HG03175 (cell line): ENCODE results near the gene CRYGN.

Source experiments
- ATAC-seq: cut with Tn5 transposase; IDR thresholded peaks from one replicate; pipeline ENCODE4 v1.9.1; 2021; ENCODE audit warnings: mild to moderate bottlenecking, moderate library complexity; ENCODE audit not compliant: unreplicated experiment

CRYGN gene

DNA sequence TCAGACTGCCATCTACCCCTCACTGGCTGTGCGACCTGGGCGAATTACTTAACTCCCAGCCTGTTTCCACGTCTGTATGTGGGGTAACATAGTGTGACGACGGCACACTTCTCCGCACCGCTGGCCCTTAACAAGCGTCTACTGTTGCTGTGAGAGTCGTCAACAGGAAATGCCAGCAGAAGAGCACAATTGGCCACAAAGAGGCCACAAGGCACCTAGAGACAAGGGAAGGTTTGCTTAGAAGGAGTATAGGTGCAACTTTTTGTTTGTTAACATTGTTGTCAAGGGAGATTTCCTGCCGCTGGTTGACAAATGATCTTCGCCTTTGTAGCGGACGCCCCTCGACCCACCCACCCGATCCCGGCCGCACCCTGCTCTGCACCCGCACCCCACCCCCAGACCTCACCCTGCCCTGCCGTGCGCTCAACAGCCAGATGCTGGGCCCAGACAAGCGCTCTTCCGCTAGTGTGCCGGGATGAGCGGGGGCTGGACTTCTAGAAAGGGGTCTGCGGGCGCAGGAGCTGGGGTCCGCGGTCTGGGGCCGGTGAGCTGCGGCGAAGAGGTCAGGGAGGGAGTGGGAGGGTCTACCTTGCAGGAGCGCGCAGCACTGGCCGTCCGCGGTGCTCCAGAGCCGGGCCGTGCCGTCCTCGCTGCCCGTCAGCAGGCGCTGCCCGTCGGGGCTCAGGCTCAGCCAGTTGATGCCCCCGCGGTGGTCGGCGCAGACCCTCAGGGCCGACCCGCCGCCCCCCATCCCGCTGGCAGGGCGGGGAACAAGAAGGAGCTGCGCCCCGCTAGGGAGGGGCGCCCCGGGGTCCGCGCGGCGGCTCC is 30.9 kb downstream of the CRYGN start:
- ATAC-seq, result peak; percentile 76

DNA sequence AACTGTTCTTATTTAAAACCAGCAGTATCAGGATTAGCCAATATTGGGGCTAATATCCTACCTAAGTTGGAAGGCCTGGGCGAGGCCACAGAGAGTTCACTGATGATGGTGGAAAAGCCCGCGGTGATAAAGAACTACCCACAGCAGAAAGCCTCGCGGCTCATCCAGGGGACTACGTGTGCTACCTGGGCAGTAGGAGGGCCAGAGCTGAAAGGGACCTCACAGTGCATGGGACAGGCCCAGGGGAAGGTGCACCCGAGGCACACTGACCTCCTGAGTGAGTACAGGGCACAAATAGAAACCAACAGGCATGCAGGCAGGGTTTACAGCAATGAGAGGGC is 31.5 kb downstream of the CRYGN start:
- no peak for ATAC-seq

DNA sequence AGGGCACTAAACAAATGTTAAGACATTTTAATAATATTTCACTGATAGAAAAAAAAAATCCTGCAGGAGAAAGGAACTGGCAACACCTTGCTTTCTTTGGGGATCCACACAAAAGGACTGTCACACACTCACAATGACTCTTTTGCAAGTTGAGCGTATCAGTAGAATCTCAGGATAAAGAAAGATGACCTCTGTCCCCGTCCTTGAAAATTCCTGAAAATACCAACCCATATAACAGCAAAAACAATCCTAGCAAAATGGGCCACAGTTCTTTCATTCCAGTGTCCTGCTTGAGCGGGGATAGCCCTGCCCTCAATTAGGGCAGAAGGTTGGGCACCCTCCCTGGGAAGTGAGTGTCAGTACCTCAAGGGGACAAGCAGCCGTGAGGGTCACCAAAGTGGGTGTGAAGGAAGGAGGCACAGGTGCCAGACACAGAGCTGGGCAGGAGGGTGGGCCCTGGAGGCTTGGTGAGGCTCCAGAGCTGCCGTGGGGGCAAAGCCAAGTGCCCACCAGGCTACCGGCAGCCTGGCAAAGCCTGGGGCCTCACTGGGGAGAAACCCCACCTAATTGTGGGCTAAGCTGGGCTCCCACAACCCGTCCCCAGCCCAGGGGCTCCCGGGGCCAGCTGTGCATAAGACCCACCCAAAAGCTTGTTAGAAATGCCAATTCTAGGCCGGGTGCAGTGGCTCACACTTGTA is 32.9 kb downstream of the CRYGN start:
- ATAC-seq, result no peak

DNA sequence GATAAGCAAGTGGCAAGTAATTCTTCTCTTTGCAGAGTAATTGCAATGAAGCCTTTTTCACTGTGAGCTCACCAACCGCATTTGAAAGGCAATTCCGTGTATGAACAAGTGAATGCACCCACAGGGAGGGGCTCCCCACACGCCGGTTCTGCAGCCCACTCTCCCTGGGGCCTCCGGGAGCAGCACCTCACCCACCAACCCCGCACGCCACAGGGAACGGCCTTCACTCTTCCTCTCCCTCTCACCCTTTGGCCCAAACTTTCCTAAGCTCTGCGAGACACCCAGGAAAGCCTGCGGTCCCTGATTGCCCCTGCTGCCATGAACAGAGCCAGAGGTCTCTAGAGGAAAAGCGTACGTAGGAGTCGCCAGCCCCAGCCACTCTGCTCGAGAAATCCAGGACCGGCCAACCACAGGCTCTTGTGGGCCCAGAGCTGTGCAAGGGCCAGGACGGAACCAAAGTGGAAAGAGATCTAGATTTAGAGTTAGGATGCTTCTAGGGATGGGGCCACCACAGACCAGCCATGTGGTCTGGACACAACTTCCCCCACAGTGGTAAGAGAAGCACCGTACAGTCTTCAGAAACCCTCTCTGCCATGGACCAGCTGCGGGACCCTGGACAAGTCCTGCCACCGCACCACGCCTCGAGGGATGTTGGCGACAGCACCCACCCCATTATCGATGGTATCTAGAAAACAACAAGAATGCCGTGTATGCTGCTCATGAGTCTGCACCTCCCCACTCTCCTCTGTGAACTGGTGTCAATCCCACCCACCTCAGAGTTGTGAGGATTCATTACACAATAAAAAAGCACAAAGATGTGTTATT is 33.7 kb downstream of the CRYGN start:
- no peak for ATAC-seq

DNA sequence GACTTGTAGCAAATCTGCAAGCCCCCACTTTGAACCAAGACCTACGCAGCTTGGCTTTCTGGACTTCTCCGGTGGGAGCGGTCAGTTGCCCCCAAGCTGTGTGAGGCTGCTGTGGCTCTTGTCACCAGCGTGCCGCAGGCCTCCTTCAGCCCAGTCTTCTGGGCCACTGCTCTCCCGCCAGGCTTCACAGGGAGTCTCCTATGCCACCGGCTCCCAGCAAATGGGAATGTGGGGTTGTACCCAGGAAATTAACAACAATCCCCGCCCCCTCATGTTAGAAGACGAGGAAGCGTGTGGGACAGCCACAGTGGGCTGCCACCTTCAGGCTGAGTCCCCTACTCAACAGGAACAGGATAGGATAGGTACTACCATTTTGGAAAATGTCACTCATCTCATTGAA is 34.4 kb downstream of the CRYGN start:
- no peak for ATAC-seq

DNA sequence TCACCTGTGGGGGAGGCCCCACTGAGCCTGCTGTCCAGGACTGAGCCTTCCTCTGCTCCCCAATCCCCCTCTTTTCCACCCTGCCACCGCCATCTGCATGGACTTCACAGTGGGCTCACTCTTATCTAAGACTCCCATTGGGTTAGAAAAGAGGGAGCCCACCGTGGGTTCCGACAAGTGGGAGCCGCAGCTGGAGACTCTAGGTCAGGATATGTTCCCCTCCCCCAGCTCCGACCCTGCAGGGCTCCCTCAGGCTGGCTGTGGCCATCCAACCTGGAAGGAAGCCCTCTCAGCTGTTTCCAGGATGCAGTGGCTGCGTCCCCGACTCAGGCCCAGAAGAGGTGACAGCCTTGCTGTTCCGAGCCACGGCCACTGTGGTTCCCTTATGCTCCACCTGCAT is 34.9 kb downstream of the CRYGN start:
- no peak for ATAC-seq

DNA sequence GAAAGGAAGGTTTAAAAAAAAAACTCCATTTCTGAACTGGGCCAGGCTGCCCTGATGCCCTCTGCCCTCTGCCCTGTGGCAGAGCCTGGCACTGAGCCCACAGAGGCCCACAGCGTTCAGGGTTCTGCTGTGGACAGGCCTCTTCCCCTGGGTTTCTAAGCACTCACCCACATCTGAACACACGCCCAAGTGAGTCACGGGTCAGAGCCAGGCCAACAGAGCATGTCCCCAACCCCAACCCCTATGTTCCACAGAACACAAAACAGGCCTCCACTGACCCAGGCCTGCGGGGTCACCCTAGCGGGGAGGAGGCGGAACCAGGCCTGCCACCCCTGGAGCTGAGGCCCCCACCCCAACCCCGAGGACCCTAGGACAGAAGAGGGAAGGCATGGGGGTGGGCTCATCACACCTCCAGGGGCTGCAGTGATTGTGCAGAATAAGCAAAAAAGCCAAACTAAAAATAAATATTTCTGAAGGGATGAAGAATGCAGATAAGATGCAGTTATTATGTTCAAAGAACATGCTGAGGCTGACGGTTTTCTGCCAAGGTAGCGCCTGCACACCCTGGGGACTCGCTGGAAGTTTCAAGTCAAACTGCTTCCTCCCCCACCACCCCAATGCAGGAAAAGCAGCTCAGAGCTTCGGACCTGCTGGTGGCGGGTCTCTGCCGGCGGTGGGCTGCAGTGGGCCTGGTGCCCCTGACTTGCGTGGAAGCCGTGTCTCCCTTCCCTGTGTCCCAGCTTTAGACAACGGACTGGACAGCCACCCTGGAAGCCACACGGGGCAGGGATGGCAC is 35.5 kb downstream of the CRYGN start:
- no peak for ATAC-seq

DNA sequence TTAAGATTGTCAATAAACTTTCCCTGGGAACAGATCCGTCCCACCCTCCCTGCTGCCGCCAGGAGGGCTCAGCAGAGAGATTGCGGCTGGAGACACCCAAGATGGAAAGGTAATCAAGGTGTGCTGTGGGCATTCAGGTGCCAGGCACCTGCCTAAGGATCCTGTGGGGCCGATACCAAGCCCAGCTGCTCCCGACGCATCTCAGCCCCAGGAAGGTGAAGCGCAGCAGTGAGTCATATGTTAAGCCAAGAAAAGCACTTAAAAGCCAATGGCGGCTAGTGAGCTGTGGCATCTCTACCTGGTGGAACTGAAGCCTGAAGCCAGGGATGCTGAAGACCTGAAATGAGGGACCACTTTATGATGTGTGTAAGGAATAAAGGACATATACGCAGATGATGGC is 36.2 kb downstream of the CRYGN start:
- no peak for ATAC-seq

DNA sequence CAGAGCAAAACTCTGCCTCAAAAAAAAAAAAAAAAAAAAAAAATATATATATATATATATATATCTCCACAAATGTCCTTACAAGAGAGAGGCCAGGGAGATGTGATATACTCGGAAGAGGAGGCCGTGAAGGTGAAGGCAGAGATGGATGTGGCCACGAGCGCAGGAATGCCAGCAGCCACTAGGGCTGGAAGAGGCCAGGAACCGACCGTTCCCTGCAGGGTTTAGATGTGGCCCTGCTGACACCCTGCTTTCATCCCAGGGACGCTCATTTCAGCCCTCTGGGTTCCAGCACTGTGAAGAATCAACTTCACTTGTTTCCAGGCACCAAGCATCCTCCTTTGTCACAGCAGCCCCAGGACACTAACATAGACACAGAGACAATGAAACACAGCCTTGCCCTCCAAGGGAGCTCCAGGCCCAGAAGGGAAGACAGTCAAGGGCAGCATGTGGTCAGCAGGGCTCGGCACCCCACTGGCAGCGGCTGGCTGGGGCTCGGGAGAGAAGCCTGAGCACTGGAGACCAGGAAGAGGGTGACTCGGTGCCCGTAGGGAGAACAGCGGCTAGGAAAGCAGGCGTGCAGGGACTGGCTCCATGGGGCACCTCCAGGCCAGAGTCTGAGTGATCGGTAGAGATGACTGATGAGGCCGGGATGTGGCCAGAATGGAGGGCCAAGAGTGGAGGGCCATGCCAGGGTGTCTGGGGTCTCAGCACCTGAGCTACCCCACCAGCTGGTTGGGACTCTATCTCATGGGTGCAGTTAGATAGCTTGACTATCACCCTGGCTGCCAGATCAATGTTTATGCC is 37.7 kb downstream of the CRYGN start:
- no peak for ATAC-seq

DNA sequence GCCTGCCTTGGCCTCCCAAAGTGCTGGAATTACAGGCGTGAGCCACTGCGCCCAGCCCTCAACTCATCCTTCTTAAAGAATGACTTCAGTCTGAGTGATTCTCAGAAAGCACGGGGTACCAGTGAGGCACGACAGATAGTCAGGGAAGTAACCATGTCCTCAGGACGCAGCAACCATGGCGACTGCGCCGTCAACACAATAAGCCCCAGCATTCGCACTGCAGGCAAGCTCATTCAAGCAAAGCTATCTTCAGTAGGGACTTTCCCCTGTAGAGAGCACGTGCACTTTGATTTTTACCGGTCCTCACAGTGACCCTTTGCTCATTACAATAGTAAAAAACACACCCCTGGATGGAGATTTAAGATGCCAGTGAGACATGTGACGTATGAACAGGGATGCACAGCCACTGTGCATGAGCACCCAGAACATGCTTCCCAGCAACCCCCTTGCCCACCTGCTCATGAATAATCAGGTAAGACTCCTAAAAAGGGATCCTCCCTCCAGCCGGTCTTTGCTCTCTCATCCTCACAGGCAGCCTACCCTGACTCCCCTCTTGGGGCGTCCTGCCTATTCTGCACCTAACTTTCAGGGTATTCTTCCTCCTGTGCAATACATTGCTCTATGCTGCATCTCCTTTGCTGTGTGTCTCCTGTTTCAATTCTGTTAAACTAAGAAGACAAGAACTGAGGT is 39.2 kb downstream of the CRYGN start:
- ATAC-seq, result peak; percentile 79

DNA sequence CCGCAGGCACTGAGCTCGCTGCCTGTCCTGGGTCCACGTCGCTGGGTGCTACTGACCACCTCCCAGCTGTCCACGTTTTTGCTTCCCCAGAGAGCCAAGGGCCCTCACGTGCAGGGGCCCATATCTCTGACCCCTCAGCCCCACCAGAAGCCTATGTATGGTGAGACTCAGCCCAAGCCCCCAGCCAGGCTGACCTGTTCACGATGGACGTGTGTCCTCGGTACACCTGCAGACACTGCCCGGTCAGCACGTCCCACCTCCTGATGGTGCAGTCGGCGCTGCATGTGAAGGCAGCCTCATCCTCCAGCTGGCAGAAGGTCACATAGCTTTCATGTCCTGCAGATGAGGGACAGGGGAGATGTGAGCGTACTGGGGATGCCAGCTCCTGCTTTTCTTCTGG is 40.0 kb downstream of the CRYGN start:
- no peak for ATAC-seq

DNA sequence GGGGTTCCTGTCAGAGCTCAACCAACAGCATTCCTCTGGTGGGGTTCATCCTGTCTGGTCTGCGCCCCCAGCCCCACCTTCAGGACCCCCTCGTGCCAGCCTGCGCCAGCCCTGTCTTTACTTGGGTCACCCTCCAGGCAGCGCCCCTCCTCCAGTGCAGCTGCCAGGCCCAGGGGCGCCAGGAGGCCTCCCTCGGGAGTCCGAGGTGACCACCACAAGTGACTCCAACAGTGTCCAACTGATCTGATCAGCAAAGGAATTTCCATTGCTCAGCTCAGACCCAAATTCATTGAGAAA is 40.7 kb downstream of the CRYGN start:
- no peak for ATAC-seq

DNA sequence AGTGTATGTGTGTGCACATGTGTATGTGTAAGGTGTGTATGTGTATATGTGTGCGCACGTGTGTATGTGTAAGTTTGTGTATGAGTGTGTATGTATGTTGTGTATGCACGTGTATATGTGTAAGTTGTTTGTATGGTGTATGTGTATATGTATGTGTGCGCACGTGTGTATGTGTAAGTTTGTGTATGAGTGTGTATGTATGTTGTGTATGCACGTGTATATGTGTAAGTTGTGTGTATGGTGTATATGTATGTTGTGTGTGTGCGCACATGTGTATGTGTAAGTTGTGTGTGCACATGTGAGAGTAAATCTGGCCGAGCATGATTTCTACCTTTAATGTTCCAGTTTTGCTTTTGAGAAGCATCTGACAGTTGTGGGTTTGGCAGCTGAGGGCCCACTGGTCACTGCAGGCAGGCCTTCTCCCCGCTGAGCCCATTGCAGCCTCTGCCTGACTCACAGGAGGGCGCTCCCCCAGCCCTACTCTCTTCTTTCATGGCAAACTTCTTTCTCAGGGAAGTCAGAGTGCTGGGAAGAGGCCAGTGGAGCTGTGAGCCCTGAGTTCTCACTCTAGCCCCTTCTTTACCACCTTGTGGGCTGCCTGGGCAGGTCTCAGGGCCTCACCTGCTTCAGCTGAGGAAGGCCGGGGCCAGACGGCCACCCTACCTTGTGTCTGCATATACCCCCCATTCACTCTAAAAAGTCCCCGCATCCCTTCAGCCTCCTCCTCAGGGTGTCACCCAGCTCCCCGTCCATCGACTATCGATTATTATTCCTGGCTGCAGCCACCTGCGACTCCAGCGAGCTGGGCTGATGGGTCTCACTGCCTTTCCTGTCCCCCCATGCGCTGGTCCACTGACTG is 41.3 kb downstream of the CRYGN start:
- ATAC-seq, result no peak

DNA sequence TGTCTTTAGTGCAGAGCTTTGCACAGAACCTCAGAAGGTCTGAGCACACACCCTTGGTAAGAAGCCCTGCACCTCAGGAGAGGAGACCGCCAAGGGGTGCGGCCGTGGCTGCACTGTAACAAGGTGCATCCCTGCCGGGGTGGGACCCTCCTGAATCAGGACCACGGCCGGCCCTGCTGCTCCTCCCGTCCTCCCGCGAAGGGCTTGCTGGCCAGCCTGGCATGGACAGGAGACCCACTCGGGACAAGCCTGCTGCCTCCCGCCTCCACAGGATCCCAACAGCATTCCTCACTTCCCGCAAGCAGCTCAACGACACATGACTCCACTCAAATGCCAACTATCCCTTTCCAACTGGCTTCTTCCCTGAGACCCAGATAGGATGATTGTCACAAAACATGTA is 42.9 kb downstream of the CRYGN start:
- ATAC-seq, result no peak

DNA sequence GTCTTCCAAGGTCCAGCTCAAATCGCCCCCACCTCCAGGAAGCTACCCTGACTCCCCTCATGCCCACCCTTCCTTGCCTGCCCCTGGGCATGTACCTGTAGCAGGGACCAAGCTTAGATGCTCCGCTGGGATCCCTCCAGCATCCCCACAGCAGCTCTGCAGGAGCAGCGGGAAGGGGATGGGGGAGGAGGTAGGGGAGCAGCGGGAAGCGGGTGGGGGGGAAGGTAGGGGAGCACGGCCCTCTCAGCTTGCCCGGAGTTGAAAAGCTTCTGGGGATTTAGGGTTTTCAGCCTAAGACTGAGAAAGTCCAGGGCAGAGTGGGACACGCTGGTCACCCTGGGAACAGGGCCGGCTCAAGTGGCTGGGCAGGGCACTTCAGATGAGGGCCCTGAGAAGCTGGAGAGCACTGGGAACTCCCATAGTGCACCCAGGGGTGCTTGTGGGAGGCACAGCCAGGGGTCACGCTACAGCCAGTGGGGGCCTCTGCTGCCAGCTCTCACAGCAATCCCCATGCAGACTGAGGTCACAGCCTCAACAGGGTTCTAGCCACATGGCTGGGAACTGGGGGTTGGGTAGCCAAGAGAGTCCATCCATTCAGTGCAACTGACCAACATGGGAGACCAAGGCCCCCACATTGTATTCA is 43.5 kb downstream of the CRYGN start:
- no peak for ATAC-seq

DNA sequence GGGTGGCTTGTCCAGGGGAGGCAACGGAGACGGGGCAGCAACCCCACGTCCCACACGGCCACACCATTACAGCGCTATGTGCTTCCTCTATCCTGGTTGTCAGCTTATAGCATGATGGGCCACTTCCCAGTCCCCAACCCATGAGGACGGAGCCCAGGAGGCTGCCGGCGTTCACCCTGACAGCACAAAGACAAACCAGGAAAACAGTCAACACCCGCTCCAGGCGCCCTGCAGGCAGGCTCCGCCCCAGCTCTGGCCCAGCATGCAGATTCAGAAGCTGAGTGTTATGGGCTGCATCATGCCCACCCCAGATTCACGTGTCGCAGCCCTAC is 44.9 kb downstream of the CRYGN start:
- ATAC-seq, result no peak

DNA sequence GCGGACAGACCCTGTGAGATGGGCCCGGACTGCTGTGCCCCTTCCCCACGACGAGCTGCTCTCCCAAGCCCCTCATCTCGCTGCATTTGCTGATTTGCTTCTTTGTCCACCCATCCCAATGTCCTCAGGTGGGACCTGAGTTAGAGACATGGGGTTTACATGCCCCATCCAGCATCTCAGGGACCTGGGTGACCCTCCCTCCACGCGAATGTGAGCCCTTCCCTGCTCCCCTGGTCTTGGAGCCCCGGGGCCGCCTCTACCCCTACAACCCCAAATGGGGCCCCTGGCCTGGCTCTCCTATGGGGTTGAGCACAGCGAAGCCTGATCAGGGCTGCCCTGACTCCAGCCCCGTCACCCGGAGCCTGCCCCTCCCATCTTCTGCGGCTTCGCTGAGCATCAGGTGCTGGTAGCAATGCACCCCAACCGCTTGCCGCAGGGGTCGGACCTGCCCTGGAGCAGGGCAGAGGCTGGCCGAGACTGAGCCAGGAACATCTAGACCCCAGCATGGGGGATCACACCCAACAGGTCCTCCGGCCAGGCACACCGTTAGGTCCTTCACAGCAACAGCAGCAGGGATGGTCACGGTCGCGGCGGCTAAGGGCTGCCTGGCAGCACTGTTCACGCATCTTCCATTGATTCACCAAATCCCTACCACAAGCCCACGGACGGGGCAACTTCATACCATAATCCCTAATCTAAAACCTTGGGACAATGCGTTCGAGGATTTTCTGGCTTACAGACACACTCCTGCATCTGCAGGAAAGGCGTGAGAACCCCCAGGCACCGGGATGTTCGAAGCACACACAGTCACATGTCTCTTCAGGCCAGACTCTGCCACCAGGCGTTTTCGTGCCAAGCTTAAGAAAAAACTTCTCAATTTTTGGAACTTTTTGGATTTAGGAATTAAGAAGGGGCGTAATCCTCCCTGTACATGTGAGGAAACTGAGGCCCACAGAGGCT is 45.6 kb downstream of the CRYGN start:
- ATAC-seq, result no peak
